Measurements from ENCODE around the gene AQP1.

GRCh38 chr7:30973292-30973691 lies 61.6 kb downstream of the AQP1 start:
- TF ChIP-seq POLR2A (IDR thresholded peaks at IDR 0.05; ENCODE audit: low read depth, low read length), result no peak
- no peak for TF ChIP-seq HDAC6 (IDR thresholded peaks at IDR 0.05; ENCODE audit: unreplicated experiment)
- TF ChIP-seq REST (IDR thresholded peaks at IDR 0.05; ENCODE audit: low read depth, low read length), result no peak
- TF ChIP-seq RAD51 (IDR thresholded peaks at IDR 0.05), result no peak
- TF ChIP-seq HCFC1 (IDR thresholded peaks at IDR 0.05; ENCODE audit: low read length), result no peak
- TF ChIP-seq CTCF (IDR thresholded peaks at IDR 0.05 in 2 of 3, conservative IDR thresholded peaks at IDR 0.05 in 1 of 3; ENCODE audit: control insufficient read depth in 2 of 3, extremely low read depth in 1 of 3, insufficient read depth in 1 of 3, low read depth in 3 of 3, low read length in 3 of 3), result no peak
- TF ChIP-seq BCL11A (IDR thresholded peaks at IDR 0.05; ENCODE audit: low read depth, low read length), result no peak
- TF ChIP-seq POLR2AphosphoS2 (IDR thresholded peaks at IDR 0.05; ENCODE audit: low read depth, low read length), result no peak
- no peak for TF ChIP-seq MEF2A (IDR thresholded peaks at IDR 0.05; ENCODE audit: insufficient read depth, low read depth, low read length)
- TF ChIP-seq EED (IDR thresholded peaks at IDR 0.05; ENCODE audit: low read depth), result no peak
- TF ChIP-seq NKRF (conservative IDR thresholded peaks at IDR 0.05), result no peak
- TF ChIP-seq SMAD1 (IDR thresholded peaks at IDR 0.05; ENCODE audit: low read depth, partially characterized antibody), result no peak
